ENCODE results near the gene FBXO42.

FBXO42 gene

DNA sequence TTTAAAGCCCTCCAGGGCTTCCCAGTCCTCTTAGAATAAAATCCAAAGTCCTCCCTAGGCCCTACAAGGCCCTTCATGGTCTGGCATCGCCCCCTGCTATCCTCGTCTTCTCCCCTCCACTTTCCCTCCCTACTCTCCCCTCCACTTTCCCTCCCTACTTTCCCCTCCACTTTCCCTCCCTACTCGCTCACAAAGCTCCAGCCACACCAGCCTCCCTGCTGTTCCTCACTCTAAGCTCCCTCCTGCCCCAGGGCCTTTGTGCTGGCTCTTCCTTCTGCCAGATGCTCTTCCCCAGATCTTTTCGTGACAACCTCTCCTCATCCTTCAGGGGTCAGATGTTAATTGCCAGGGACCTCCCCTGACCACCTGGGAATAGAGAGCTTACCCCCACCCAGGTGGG is 152.6 kb downstream of the FBXO42 start:
- DNase-seq, result no peak

DNA sequence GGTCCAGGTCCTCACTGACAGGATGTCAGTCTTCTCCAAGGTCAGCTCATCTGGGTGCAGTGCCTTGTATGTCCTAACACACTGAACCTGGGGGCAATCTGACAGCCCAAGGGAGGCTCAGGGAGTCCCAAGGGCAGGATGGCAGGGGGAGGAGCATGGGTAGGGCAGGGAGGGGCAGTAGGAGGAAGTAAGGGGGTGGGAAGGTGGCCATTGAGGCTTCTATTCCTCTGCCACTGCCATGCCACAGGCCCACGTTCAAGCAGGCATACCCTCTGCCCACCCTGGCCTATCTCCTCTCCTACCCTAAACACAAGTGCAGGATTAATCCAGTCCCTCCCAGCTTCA is 153.2 kb downstream of the FBXO42 start:
- no peak for DNase-seq

DNA sequence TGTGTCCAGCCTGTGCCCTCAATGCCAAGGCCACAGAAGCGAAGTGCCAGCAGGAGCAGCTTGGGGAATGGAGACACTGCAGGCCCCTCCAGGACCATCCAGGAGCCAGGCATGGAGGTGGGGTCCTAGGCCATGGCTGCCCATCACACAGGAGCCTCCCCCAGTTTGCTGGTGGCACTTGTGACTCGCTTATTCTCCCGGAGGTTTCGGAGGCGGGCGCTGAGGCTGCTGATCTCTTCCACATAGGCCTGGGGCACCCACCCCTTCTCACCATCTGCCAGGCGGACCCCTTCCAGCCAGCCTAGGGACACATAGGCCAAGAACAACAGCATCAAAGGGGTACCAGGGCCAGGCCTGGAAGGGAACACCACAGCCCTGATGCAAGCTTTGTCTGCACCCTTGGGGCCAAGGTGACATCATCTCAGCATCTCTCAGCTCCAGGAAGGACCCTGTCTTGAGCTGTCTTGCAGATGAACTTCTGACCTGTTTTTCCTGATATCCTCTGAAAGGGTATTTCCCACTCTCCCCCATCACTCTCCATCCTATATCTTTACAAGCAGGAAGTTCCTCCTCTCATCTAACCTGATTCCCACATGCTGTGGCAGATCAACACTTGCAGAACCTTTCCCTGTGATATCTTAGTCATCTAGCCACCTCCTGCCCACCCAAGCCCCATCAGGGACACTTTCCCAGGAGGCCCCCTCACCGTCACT is 153.7 kb downstream of the FBXO42 start:
- DNase-seq, result no peak

DNA sequence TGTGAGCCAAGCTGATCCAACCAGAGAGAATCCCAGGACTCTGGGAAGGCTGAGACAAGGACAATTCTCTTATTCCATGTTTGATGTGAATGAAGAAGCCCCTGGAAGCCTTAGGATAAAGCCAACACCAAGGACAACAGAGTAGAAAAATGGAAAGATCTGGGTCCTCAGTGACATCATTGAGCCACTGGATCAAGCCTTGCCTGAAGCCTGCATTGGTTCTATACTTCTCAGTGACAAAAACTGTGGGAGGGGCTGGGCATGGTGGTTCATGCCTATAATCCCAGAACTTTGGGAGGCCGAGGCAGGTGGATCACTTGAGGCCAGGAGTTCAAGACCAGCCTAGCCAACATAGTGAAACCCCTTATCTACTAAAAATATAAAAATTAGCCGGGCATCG is 155.4 kb downstream of the FBXO42 start:
- DNase-seq, result no peak
